ENCODE measurements around the gene EAF1.
"Not testable (repeated sequence)": the region's sequence is repeated elsewhere in the genome, so short reads cannot be mapped to it uniquely, and the experiment has no call there.

EAF1 gene

GRCh38 chr3:15409239-15409638 lies 18.2 kb upstream of the EAF1 start:
- H3K4me3 ChIP-seq (replicated peaks in 1 of 2; ENCODE audit: low read depth in 2 of 2, low read length in 2 of 2): no peak overlapping the region
- DNase-seq (ENCODE audit: low read depth in 2 of 2): peak in 1 of 2 donors; percentile 69
- no peak for TF ChIP-seq CTCF (IDR thresholded peaks at IDR 0.05; ENCODE audit: low read depth, low read length)

DNA sequence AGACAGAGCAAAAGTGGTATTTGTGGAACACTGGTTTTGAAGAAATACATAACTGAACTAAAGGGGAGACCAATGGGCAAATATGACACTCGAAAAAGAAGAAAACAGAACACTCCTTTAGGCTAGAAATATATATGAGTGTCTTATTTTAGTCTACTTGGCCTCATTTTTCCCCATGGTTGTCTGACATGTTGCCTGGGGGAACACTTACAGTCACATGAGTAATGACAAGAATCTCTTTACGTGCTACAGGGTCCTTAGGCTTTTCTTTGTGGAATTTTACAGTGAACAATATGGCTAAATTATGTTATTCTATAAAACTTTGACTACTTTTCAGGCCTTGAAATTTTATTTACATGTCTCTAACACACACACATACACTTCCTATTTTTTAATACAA lies 17.6 kb upstream of the EAF1 start:
- no peak for TF ChIP-seq CTCF (IDR thresholded peaks at IDR 0.05; ENCODE audit: low read depth, low read length)
- DNase-seq (ENCODE audit: low read depth in 2 of 2): no peak

DNA sequence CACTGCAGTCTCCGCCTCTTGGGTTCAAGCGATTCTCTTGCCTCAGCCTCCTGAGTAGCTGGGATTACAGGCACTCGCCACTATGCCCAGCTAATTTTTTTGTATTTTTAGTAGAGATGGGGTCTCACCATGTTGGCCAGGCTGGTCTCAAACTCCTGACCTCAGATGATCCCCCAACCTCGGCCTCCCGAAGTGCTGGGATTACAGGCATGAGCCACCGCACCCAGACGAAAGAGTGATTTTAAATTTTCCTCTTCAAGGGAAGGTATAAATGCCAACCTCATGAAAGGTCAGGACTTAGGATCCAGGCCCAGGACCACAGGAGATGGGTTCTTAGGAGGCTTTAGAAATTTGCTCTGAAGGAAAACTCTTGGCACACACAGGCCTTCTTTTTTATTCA lies 16.4 kb upstream of the EAF1 start:
- DNase-seq (ENCODE audit: low read depth in 2 of 2); H3K4me3 ChIP-seq (replicated peaks in 1 of 2; ENCODE audit: low read depth in 2 of 2, low read length in 2 of 2): not testable (repeated sequence)

More for the DNA sequence above, 17.6 kb upstream of the EAF1 start:
- no peak overlapping the region for H3K4me3 ChIP-seq (replicated peaks in 1 of 2; ENCODE audit: low read depth in 2 of 2, low read length in 2 of 2)

GRCh38 chr3:15420871-15421270 lies 6.5 kb upstream of the EAF1 start:
- no peak overlapping the region for H3K4me3 ChIP-seq (replicated peaks in 1 of 2; ENCODE audit: low read depth in 2 of 2, low read length in 2 of 2)
- DNase-seq (ENCODE audit: low read depth in 2 of 2): peak in 1 of 2 donors; percentile 65
- TF ChIP-seq CTCF (IDR thresholded peaks at IDR 0.05; ENCODE audit: low read depth, low read length): no peak

DNA sequence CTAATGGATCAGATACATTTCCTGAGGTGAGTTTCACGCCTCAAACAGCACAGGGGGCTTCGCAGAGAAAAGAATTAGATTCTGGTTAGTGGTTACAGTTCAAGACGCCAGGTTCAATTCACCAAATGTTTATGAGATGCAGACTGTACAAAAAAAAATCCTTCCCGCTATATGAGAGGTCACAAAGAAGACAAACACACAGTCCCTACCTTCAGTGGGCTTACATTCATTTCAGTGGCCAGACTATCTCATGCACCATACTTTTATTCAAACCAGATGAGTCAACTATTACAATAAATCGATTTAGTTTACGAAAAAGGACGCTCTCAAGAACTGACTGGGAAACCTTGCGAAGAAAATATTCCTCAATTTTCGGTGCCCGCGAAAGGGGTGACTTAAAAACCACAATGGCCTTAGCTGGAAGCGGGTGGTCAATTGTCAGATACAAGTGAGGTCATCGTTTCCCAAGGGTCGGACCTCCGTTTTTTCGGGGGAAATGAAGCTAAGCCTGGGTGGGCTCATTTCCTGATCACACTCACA lies 749 bp upstream of the EAF1 start:
- peak in 1 of 2 donors; percentile 3 for DNase-seq (ENCODE audit: low read depth in 2 of 2)
- no peak for TF ChIP-seq CTCF (IDR thresholded peaks at IDR 0.05; ENCODE audit: low read depth, low read length)
- peak overlapping the region; percentile 95 to 99 for H3K4me3 ChIP-seq (replicated peaks in 1 of 2; ENCODE audit: low read depth in 2 of 2, low read length in 2 of 2)

DNA sequence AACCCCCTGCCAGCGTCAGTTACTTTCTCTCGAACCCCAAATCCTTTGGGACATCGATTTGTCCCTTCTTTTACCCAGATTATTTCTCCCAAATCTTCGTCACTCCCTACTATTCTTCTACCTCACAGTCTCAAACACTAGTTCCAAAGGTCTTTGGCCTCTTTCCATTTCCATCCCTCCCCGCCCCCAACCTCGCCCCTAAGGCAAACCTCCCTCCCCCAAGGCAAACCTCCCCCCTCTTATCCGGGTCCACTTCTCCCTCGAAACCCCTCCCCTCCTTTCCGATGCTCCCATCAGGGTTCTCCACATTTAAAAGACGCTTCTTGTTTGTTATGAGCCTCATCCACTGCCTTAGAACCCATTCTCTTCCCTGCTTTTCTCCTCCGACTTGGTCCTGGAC lies 583 bp downstream of the EAF1 start:
- TF ChIP-seq CTCF (IDR thresholded peaks at IDR 0.05; ENCODE audit: low read depth, low read length): no peak
- DNase-seq (ENCODE audit: low read depth in 2 of 2): peak in 1 of 2 donors; percentile 18
- peak overlapping the region; percentile 95 to 99 for H3K4me3 ChIP-seq (replicated peaks in 1 of 2; ENCODE audit: low read depth in 2 of 2, low read length in 2 of 2)

GRCh38 chr3:15428539-15428938 lies 1.1 kb downstream of the EAF1 start:
- TF ChIP-seq CTCF (IDR thresholded peaks at IDR 0.05; ENCODE audit: low read depth, low read length): no peak
- peak; percentile 56 to 85 for DNase-seq (ENCODE audit: low read depth in 2 of 2)
- H3K4me3 ChIP-seq (replicated peaks in 1 of 2; ENCODE audit: low read depth in 2 of 2, low read length in 2 of 2): peak overlapping the region; percentile 95 to 99

All from cardiac fibroblast (primary cell).